A673 (cell line): Measurements from ENCODE around the gene ZSWIM5.

Experiments
- CTCF ChIP-seq: fragments of 300-800, 200-600 bp; sonication (generic); conservative IDR thresholded peaks from 2 replicates; pipeline ENCODE4 v1.5.1; 2017; ENCODE audit warnings: low read depth, mild to moderate bottlenecking, antibody characterized with exemption, low read length, moderate library complexity, mixed read lengths
- EZH2 ChIP-seq: fragments of 200-600 bp; sonication (generic); IDR thresholded peaks from 2 replicates; pipeline ENCODE4 v1.6.1; 2017; ENCODE audit warnings: borderline replicate concordance, low read depth, mild to moderate bottlenecking, mixed read lengths, antibody characterized with exemption, low read length; ENCODE audit not compliant: poor library complexity, severe bottlenecking

GRCh38 chr1:45008076-45008475 lies 198.3 kb downstream of the ZSWIM5 start:
- no peak for TF ChIP-seq CTCF
- TF ChIP-seq EZH2: no peak
